Heart right ventricle (tissue), 16 donors: ENCODE data around the gene CRYM. TPM values are rescaled to one million over a fixed set of nuclear protein-coding genes. Genes with fewer than 3 reads are reported as not detected.

Experiments used
- ATAC-seq, 8 donors: fragments of 200-7000 bp; cut with Tn5 transposase; one replicate each; pipeline ENCODE4 v1.9.1; 2020; ENCODE audit warnings: mild to moderate bottlenecking in 8 of 8, moderate library complexity in 8 of 8, moderate number of reproducible peaks in 1 of 8
- DNase-seq, 2 donors: peaks; one replicate each; pipeline ENCODE4 v3.0.0-alpha.2; 2020
- H3K27ac ChIP-seq, 10 donors: fragments of 200-600 bp; sonication (generic) in 2 of 10; one replicate each; pipeline versions ENCODE4 v1.5.0 to v1.8.0; 2020 to 2022; ENCODE audit warnings: mild to moderate bottlenecking in 3 of 10
- H3K27me3 ChIP-seq, 7 donors: fragments of 200-600 bp; one replicate each; pipeline ENCODE4 v1.8.0; 2021 to 2022; ENCODE audit warnings: mild to moderate bottlenecking in 2 of 7
- H3K36me3 ChIP-seq, 9 donors: fragments of 200-600 bp; sonication (generic) in 1 of 9; one replicate each; pipeline versions ENCODE4 v1.5.0 to v1.8.0; 2020 to 2022; ENCODE audit warnings: mild to moderate bottlenecking in 2 of 9
- H3K4me1 ChIP-seq, 9 donors: fragments of 200-600 bp; sonication (generic) in 1 of 9; one replicate each; pipeline versions ENCODE4 v1.5.0 to v1.8.0; 2020 to 2022; ENCODE audit warnings: mild to moderate bottlenecking in 4 of 9
- H3K4me3 ChIP-seq, 10 donors: fragments of 200-600 bp; sonication (generic) in 2 of 10; one replicate each; pipeline versions ENCODE4 v1.5.0 to v1.8.0; 2020 to 2022; ENCODE audit warnings: mild to moderate bottlenecking in 7 of 10, moderate library complexity in 2 of 10
- H3K9me3 ChIP-seq, 11 donors: fragments of 200-600 bp in 10 of 11; sonication (generic) in 2 of 11; one replicate each; pipeline versions ENCODE4 v1.5.0 to v1.8.0; 2013 to 2022; ENCODE audit warnings: mild to moderate bottlenecking in 2 of 11, control low read depth in 1 of 11, moderate library complexity in 1 of 11
- CTCF ChIP-seq, 9 donors: fragments of 200-600 bp; sonication (generic) in 2 of 9; IDR thresholded peaks; one replicate each; pipeline versions ENCODE4 v1.5.0 to v1.8.0; 2021 to 2022; ENCODE audit warnings: antibody characterized with exemption in 9 of 9, mild to moderate bottlenecking in 5 of 9, moderate library complexity in 1 of 9
- WGBS, 2 donors: extraction: QIAGEN DNeasy Blood & Tissue Kit; methylation state at CpG; one replicate each; pipeline ENCODE4 v1.1.7; 2013; ENCODE audit warnings: inconsistent platforms in 1 of 2; 5-methylcytosine and 5-hydroxymethylcytosine counted together
- intact Hi-C, 10 donors: fragments of 100-400 bp; cut with DNase I; formaldehyde crosslinking; loops; one replicate each; pipeline versions ENCODE4 v1.11.1 to v1.14.2; 2022
- polyA plus RNA-seq, 2 donors: library from polyadenylated mRNA; stranded (reverse); fragments of 200-250 nt; gene quantifications; one replicate each; pipeline ENCODE4 v1.2.3, GENCODE V29; 2013
- total RNA-seq, 10 donors: library from RNA; stranded (reverse); fragmentation: NEBNext Ultra II Directional in 3 of 10; extraction: Animal tissue kit (Norgen Biotek cat#: 25700) in 3 of 10; gene quantifications; one replicate each; pipeline versions ENCODE4 v1.2.1 to v1.2.4, GENCODE V29; 2021 to 2023
- donor health status: Arrhythmogenic right ventricular cardiomyopathy.
- donor health status: ischemic (EF 13 %, LVEDD 7.1; RV severe dilation, severe dysfunction).
- donor health status: healthy with polysubstance abuse.
- donor health status: DM: no; HTN: yes; CAD: no.
- donor health status: DM: no; HTN: no; CAD: no.
- donor health status: ischemic (EF 25% LVEDD 6.9; RV normal size, moderate dysfunction).
- donor health status: ischemic (EF 25% LVEDD 5.7; RV mildly dilated, moderate dysfunction).
- donor health status: healthy.
- donor health status: DM: yes; HTN: yes; CAD: no.
- donor health status: Ischemic cardiomyopathy.
- donor health status: ischemic (EF 35%, LVEDD 5.7; RV mildly dilated, moderate dysfunction).
- donor health status: nonischemic (EF 11% LVEDD 7.7; RV severe dilation, severe dysfunction).
- donor health status: DM: yes; HTN: yes; CAD: no.
- donor health status: PGD.
- donor health status: ischemic (EF 29% LVEDD 5.4; RV normal size, mild dysfunction).
- donor health status: nonischemic (EF 23%, LVEDD 6.1; RV moderate dilation, normal function).

CRYM gene
- total and polyA plus RNA-seq, 12 donors, result 31.9 to 265 (median 143) TPM

DNA sequence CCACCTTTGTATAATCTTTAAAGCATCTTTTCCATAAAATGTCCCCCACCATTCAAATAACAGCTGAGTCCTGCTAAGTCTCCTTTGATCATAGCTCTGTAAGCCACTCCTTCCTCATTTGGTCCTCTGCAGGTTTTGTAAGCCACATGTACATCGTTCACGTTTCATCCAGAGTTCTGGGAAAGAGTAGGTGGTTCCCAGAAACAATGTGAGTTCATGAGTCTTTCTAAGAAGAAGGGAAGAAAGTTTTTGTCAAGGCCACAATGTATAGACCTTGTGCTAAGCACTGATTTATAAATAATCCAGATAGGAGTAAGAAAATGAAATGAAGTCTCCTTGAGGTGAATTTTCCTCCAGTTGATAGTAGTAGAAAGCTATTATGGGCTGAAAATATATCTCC is 53.3 kb downstream of the CRYM start:
- no peak for ATAC-seq
- Histone ChIP-seq H3K27ac (no peak overlapping the region), H3K9me3 (no peaks in the 10 kb centered on the region), H3K4me1 (no peaks in the 10 kb centered on the region), H3K27me3 (peaks cover 0 to 30% (median 16%) of the 10 kb centered on the region in 7 donors), H3K36me3 (no peaks in the 10 kb centered on the region), H3K4me3 (no peak overlapping the region)
- 80 to 87% methylated on average over 2 of the region's 2 CpGs for WGBS, 2 donors
- intact Hi-C loops, result no loop called here
- DNase-seq, result no peak
- TF ChIP-seq CTCF (IDR thresholded peaks at IDR 0.05), result no peak

DNA sequence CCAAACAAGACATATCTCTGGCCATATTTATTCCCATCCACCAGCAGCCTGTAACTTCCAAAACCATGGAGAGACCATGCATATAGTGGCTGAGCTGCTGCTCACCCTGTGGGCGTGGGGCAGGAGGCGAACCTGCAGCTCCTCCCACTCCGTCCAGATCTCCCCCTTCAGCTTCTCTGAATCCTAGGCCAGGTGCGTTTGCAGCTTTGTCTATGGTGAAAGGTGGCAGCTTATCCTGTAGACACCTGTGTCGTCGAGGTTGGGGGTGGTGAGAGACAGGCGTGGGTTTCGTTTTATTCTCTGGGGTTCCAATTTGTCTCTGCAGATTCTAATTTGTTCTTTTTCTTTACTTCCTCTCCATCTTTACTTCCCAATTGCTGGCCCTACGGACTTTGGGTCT is 54.3 kb downstream of the CRYM start:
- intact Hi-C loops, result no loop called here
- WGBS, 2 donors, result 72 to 73% methylated on average over 9 of the region's 9 CpGs
- H3K36me3 ChIP-seq, result no peaks in the 10 kb centered on the region
- H3K9me3 ChIP-seq, result no peaks in the 10 kb centered on the region
- H3K4me1 ChIP-seq, result no peaks in the 10 kb centered on the region
- no peak for DNase-seq
- peaks cover 0 to 36% (median 15%) of the 10 kb centered on the region in 7 donors for H3K27me3 ChIP-seq
- ATAC-seq, result no peak
- no peak overlapping the region for H3K27ac ChIP-seq
- no peak for TF ChIP-seq CTCF (IDR thresholded peaks at IDR 0.05)
- no peak overlapping the region for H3K4me3 ChIP-seq

DNA sequence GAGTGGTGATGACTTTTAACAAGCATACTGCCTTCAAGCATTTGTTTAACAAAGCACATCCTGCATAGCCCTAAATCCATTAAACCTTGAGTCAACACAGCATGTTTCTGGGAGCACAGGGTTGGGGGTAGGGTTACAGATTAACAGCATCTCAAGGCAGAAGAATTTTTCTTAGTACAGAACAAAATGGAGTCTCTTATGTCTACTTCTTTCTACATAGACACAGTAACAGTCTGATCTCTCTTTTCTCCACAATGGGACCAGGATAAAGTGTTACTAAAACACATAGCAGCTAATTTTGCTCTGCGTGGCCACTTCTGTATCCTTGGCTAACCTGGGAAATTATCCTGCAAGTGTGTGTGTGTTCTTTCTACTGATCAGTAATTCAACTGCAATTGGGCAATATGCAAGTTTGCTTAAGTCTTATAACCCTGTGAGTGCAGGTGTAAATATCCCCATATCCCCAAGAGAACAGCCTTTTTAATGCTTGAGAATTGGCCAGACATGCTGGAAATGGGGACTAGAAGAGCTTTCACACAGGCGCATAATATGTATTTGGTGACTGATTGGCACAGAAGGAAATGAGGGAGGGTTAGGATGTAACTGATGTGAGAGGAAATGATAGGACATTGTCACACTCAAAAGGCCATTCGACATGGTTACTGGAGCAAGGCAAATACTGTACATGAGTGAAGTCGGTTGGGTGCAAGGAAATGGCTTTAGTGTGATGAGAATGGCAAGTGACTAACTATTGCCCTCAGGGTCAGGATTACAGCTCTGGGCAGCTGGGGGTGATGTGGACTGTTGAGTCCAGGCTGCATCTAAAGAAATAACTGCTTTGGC is 55.4 kb downstream of the CRYM start:
- Histone ChIP-seq H3K36me3 (no peaks in the 10 kb centered on the region), H3K27ac (no peak overlapping the region), H3K4me1 (no peaks in the 10 kb centered on the region), H3K27me3 (peaks cover 0 to 44% (median 17%) of the 10 kb centered on the region in 7 donors), H3K4me3 (no peak overlapping the region), H3K9me3 (no peaks in the 10 kb centered on the region)
- 70 to 71% methylated on average over 4 of the region's 4 CpGs for WGBS, 2 donors
- no peak for DNase-seq
- no peak for TF ChIP-seq CTCF (IDR thresholded peaks at IDR 0.05)
- intact Hi-C loops, result no loop called here
- no peak for ATAC-seq

DNA sequence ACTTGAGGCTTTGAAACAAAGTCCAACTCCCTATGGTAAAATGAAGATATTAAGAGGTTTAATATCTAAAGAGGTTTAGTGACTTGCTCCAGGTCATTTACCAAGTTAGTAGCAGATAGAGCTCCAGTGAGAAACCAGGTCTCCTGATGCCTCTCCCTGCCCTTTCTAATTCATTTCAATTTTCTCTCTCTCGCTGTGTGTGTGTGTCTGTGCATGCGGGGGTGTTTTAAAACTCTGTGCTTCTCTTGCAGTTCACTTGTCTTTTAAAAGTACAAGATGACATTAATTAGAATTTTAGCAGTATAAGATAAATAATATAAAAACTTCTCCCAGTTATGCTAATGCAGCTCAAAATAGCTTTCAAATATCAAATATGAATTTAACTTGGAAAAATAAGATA is 58.5 kb downstream of the CRYM start:
- intact Hi-C loops, result no loop called here
- H3K27ac ChIP-seq, result no peak overlapping the region
- no peaks in the 10 kb centered on the region for H3K36me3 ChIP-seq
- H3K9me3 ChIP-seq, result no peaks in the 10 kb centered on the region
- no peak overlapping the region for H3K4me3 ChIP-seq
- 90 to 97% methylated on average over 2 of the region's 2 CpGs for WGBS, 2 donors
- TF ChIP-seq CTCF (IDR thresholded peaks at IDR 0.05), result no peak
- H3K4me1 ChIP-seq, result no peaks in the 10 kb centered on the region
- ATAC-seq (no peak), DNase-seq (no peak)
- H3K27me3 ChIP-seq, result peaks cover 0 to 28% (median 24%) of the 10 kb centered on the region in 7 donors
